Stimulated activated CD4-positive, alpha-beta T cell treated with anti-CD3 and anti-CD28 coated beads, Interleukin-15, amount 100 ng/mL, for 1 hour (primary cell): ENCODE data around the gene SLCO3A1.

ENCODE experiments used
- DNase-seq, 2 donors: peaks; one replicate each; pipeline ENCODE4 v3.0.0-alpha.2; 2020; ENCODE audit warnings: low read depth in 1 of 2, low spot score in 1 of 2

SLCO3A1 gene

DNA sequence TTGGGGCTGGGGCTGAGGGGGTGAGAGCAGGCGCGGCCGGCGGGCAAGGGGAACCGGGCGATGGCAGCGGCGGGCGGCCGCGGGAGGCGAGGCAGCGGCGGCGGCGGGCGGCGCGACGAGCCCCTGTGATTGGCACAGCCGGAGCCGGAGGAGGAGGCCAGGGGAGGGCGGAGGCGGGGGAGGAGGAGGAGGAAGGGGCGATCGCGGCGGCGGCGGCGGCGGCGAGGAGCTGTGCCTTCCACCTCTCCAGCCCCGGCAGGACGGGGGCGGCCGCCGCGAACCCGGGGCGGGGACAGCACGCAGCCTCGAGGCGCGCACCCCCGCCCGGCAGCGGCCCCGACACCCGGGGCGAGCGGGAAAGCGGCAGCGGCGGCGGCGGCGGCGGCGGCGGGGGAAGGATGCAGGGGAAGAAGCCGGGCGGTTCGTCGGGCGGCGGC, at the start of gene SLCO3A1:
SLCO3A1 (plus strand) TSS at position 198 of the 437 bp plus-strand sequence.
- DNase-seq: peak; percentile 51 to 61

DNA sequence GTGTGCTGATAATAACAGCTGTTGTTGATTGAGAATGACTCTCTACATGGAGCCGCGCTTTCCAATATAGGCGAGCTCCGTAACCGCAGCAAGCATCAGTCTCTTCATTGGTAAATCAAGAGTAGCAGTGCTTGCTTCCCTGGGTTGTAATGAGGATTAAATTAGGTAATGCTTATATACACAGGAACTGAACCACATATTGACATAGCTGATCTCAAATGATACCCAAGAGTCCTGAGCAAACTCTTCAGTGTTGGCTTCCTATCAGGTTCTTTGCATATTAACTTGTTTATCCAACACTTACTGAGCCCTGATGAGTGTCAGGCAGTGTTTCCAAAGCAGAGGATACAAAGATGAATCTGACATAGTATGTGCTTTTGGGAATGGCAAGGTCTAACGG, 46.4 kb upstream of the SLCO3A1 start:
- no peak for DNase-seq

DNA sequence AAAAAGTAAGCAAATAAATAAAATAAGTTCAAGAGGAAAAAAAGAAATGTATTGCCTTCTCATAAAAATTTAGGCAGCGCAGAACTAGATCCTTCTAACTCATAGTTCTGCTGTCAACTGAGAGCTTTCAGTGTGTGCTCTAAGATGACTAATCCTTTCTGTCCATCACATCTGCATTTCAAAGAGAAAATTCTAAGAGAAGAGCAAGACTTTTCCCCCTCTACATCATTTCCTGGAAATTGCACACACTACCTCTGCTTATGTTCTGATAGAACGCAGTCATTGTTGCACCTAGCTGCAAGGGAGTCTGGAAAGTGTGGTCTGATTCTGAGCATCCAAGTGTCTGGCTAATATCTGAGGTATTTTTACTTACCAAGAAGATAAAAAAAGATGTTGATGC, 39.6 kb upstream of the SLCO3A1 start:
- no peak for DNase-seq

DNA sequence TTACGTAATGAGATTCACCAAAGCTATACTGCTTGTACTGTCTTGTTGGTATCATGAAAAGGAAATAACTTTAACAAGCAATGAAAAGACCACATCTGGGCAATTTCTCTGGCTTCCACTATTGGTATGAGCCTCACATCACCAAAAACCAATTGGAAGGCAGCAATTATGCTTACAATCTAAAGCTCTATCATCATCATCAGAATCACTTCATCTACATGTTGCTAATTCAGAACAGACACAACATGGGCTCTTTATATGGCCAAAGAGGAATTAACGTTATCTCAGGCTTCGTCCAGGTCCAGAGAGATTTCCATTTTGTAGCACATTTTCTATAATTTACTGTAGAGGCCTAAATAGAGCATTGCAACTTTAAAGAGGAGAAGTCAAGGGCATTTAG, 36.6 kb upstream of the SLCO3A1 start:
- no peak for DNase-seq

DNA sequence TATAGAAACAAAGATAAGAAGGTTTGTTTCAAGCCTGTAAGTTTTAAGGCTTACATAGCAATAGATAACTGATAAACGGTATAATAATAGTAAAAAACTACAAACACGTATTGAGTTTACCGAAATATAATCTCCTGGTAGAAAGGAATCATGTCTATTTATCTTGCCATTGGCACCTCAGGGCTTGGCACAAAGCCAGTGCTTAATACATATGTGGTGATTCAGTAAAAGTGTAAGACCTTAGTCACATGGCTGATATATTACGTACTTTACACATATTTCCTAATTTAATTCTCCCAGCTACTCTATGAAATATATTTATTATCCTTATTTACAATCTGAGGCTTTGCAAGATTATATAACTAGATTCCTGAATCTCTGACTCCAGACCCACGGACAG, 32.0 kb upstream of the SLCO3A1 start:
- DNase-seq: no peak

DNA sequence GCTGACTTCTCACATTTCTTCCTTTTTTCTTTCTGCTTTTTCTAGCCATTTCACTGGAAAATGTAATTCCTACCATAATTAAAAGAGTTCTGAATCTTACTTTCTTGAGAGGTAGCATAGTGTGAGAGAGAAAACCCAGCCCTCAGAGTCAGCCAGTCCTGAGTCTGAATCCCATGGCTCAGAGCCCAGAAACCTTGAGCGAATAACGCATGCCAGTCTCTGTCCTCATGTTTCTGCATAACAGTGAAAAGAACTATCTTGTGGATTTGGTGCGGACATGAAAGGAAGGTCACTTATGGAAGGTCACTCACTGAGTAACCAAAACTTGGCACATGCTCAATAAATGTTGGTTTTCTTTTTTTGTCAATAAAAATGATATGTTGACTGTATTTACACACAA, 29.3 kb upstream of the SLCO3A1 start:
- no peak for DNase-seq

DNA sequence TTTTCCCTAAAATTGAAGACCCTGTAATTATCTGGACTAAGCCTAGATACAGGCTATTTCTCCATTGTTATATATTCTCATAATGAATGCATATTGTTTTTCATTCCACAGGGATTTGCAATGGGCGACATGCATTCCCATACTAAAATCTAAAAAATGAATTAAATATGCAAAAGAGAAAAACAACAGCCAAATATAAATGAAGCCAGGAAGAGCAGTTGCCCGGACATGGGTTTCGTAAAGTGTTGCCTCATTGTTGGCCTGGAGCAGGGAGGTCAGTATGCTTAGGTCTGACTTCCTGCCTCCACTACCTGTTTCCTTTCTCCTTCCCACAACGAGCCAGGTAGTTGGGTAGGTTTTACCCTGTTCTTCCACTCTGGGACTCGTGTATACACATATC, 27.1 kb upstream of the SLCO3A1 start:
- DNase-seq: no peak

DNA sequence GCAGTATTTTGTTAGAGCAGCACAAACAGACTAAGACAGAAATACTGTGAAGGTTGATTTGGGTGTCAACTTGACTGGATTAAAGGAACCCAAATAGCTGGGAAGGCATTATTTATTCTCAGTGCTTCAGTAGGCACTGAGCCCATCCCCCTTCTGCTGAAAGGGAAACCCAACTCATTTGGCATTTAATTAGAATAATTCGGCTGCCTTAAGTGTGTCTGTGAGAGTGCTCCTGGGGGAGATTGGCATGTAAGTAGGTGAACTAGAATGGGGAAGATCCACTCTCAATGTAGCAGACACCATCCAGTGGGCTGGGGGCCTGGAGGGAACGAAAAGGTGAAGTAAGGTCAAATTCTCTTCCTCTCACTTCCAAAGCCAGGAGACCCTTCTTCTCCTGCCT, 20.5 kb upstream of the SLCO3A1 start:
- no peak for DNase-seq

DNA sequence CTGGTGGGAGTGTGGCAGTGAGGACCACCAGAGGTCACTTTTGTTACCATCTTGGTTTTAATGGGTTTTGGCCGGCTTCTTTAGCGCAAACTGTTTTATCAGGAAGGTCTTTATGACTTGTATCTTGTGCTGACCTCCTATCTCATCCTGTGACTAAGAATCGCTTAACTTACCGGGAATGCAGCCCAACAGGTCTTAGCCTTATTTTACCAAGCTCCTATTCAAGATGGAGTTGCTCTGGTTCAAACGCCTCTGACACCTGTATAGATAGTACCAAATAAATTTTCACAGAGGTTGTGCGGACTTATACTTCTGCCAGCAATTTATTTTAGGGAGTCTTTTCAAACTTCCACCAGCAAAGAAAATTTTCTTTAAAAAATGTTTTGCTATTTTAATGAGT, 13.6 kb upstream of the SLCO3A1 start:
- no peak for DNase-seq

DNA sequence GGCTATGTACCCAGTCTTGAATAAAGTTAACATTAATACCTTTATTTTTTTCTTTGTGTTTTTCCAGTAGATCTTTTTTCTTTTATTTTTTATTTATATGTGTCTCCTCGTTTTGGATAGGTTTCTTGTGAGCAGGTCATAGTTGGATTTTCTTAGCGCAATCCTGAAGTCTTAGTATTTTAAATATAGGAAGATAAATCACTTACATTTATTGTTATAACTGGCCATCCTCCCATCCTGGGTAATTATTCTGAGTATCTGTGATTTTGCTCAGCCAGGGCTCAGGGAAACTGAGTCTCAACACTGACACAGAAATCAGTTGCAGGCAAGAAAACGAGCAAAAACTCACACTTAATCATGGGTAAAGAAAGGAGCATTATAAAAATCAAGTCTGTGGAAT, 11.6 kb upstream of the SLCO3A1 start:
- no peak for DNase-seq

DNA sequence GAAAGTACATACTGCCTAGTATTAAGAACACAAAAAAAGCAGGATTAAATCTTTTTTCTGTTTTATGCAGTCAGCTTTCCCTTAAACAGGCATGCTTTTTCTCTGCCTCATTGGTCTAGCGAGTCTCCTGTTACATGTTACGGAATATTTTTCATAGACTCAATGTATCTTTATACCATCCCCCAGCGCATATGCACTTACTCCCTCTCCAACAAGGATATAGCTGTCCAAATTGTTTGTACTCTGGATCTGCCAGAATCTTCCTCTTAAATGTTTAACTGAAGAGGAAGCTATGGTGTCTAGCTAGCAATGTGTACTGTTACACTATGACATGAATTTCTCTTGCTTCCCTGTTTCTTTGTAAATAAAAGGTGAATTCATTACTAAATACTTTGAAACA, 9.2 kb upstream of the SLCO3A1 start:
- no peak for DNase-seq

DNA sequence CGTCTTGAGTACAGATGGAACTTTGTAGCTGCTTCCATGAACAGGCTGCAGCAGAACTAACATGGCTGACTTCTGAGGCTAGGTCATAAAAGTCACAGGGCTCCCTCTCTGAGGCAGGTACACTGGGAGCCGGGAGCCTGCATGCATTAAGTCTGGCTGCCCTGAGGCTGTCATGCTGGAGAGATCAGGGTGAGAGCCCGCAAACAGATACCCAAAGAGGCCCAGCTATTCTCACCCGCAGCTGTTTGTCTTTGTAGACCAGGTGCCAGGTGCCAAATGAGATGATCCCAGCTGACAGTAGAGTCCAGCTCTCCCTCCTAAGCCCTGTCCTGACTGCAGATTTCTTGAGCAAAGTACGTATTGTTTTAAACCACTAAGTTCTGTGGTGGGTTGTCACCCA, 8.6 kb upstream of the SLCO3A1 start:
- DNase-seq: no peak

DNA sequence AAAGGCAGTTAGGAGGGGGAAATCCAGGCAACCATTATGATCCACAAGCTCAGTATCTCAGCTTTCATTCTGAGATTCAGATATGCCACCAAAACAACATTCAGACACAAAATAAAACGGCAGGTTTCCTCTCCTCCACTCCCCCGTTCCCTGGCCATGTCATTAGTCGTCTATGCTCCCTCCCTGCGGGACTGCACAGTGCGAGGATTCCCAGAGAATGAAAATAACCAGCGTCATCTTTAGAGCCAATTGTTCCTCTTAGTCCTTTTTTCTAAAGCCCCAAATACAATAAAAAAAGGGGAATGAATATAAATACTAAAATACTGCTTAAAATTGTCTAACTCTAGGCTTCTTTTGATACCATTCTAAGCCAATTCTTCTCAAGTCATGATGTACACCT, 7.8 kb upstream of the SLCO3A1 start:
- DNase-seq: no peak

DNA sequence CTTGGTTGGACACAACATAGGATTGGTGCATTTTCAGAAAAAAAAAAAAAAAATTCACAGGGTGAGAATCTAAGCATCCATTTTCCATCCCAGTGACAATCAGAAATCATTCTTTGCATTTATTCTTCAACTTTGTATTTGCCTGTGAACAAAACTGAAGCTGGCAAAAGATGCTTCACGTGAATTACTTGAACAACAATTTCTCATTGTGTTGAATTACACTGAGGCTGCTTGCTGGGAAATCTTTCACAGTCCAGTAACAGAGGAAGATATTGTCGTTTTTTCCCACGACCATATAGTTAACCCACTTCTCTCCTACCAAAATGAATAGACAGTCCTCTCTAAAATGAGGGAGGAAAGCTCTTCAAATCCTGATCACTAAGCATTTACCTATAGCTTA, 4.3 kb upstream of the SLCO3A1 start:
- DNase-seq: no peak

DNA sequence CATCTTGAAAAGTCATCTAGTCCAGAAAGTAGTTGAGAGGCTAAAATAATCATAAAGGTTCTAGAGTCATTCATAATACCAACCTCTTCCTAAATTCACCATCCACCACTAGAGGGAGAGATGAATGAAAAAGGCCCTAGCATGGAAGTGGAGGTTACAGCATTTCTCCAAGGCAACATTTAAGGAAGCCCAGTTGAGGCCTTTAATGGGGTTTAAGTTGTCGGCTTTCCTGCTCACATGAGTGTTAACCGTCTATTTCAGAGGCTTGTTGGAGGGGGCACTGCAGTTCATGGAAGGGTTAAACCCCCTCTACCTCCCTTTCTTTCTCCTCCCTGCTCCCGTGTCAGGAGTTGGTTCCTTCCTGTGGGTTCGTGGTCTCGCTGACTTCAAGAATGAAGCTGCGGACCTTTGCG, 3.8 kb upstream of the SLCO3A1 start:
- DNase-seq: no peak

DNA sequence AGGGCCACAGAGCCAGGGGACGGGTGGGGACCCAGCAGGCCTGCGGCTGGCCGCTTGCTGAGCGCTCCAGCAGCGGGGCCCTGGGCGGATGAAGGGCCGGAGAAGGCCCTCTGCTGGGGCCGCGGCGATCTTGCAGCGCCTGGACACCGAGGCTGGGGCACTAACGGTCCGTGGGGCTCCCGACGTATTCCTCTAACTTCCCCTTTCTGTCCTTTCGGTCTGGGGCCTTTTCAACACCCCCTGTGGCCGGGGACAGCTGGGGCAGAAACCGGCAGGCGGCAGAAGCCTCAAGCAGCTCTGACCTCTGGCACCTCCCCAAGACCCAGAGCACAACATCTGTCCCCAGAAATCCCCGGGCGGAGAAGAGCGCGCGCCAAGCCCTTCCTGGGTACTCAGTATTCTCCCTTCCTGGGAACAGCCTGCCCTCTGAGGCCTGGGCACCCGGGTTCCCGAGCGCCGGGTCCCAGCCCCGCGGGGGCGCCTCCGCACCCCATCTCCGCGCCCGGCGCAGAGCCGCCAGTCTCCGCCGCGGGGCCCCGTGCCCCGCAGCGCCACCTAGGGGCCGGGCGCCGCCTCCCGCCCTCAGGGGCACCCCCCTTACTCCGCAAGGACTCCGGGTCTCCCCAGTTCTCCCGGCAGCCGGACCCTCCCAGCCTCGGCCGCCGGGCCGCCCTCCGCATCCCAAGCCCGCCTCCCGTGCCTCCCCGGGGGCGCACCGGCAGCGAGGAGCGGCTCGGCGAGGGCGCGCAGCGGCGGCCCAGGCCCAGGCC, 582 bp upstream of the SLCO3A1 start:
- peak; percentile 61 to 69 for DNase-seq

DNA sequence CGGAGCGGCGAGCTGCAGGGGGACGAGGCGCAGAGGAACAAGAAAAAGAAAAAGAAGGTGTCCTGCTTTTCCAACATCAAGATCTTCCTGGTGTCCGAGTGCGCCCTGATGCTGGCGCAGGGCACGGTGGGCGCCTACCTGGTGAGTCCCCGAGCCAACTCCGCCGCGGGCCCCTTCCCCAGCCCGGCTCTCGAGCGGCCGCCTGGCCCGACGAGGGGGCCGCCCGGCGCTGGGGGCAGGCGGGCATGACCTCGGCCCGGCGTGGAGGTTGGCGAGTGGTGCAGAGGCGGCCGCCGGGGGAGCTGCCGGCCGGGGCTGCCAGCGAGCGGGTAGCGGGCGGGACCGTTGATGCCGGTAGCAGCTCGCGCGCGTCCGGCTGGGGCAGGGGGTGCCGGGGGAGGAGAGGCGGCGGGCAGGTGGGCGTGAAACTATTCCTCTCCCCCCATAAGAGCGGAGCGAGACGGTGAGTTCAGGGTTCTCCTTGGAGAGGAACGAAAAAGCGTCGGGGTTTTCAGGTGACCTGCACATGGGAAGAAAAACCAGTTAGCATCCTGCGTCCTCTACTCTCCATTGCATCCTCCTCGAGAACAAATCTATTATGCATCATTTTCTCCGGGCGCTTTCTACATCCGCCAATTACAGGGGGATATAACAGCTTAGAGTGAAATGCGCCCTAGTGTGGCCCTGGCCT, 585 bp downstream of the SLCO3A1 start:
- DNase-seq: no peak

DNA sequence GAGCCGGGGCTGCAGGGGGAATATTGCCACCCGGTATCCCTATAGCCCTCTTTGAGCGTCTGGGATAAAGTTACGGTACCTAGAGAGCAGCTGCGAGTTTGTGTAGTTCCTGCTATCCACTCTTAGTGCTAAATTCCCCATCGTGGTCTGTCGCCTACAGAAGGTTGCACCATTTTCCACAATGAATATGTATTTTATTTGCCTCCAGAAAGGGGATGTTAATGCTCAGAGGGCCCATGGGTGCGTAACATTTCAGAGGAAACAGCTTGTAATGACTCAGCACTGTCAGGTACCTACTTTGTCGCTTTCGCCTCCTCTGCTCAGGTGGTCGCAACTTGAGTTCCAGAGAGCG, 1.1 kb downstream of the SLCO3A1 start:
- no peak for DNase-seq

DNA sequence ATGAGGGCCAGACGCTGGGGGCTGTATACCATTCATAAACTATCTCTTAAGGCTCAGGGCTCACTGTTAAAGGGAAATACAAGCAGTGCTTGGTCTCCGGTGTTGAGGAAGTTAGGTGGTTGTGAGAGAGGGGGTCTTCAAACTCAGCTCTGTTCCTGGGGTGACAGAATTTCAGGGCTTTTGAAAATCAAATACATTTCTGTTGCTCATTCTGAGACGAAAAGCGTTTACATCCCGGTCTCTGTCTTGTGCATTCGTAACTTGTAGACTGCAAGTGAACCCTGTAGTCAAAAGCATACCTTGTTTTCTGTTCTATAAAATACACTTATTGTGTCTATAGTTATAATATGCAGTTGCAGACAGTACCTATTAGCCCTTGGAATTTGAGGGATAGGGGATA, 1.7 kb downstream of the SLCO3A1 start:
- DNase-seq: no peak

DNA sequence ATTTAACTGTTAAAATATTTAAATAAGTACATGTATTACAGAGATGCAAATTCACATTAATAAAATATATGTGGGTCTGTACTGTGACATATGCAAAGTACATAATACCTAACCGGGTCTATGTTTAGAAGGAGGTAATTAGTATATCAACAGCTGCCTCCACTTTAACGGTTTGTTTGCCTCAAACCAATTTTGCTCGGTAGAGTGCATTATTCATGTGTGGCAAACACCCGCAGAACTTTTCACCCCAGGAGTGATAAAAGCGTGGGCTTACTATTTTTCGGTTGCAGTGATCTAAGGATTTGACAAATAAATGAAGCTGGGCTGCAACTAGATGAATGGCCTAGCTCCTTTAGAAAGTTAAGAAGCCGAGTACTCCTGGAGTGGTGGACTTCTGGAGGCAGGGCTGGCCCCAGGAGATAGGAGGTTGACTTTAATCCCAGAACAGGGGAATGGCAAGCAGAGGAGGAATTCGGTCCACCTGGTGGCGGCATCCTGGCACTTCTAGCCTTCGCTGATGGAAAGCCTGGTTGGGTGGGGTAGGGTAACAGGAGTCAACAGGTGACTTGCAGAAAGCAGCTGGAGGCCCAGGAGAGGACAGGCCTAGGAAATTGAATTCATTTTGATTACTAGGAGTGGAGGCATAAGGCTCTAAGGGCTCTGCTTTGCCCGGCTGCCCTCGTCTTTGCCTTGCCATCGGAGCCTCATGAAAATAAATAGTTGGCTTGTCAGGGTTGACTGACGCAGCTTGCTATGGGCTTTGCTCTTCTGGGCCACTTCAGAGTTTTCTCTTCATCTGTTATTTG, 2.4 kb downstream of the SLCO3A1 start:
- DNase-seq: no peak

DNA sequence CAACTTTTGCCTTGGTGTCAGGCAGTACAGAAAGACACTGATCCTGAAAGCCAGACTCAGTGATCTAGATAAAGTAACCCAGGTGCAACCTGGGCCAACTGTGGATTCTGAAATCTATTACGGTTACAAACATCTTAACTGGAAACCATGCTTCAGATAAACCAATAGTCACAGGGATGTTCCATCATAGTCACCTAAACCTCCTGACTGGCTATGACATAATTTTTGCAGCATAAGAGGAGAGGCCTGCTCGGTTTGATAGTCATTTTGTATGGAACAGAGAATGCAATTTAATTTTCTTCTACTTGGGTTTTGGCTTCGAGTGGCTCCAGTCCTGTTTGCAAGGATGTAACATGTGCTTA, 3.7 kb downstream of the SLCO3A1 start:
- no peak for DNase-seq

DNA sequence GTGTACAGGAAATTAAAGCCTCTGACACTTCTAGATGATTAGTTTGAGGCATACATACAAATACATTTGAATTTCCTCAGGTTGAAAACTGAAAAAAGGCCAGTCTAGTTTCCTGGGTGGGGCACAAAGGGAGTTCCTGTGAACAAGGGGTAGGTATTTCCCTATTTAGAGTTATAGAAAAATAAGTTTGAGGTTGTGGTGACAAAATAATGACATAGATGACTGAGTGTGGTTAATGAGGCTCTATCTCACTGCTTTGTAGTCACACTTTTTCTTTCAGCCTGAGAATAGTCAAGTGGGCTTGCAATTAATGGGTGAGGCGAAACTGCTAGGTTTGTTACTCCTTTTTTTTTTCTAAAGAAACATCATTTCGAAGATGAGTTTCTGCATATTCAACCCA, 4.3 kb downstream of the SLCO3A1 start:
- DNase-seq: no peak
